HG03442 (cell line): ENCODE measurements around the gene TEX12.
"Not testable (repeated sequence)": the region's sequence is repeated elsewhere in the genome, so short reads cannot be mapped to it uniquely, and the experiment has no call there.

ENCODE experiments used
- ATAC-seq: cut with Tn5 transposase; IDR thresholded peaks from one replicate; pipeline ENCODE4 v1.9.1; 2021; ENCODE audit warnings: mild to moderate bottlenecking, moderate library complexity; ENCODE audit not compliant: unreplicated experiment

Gene TEX12

GRCh38 chr11:112163875-112164685 is 3.1 kb upstream of the TEX12 start, which contains the start of gene IL18:
TSS of gene IL18 (minus strand) at chr11:112164094. CDS start at chr11:112155053, 9,041 bp downstream.
- no peak for ATAC-seq

GRCh38 chr11:112165049-112165448 is 2.1 kb upstream of the TEX12 start:
- ATAC-seq, result no peak

GRCh38 chr11:112166562-112166961 is 610 bp upstream of the TEX12 start:
- ATAC-seq, result no peak

- peak; percentile 89 for ATAC-seq
Measured at GRCh38 chr11:112172362-112172994, 5.3 kb downstream of the TEX12 start.

DNA sequence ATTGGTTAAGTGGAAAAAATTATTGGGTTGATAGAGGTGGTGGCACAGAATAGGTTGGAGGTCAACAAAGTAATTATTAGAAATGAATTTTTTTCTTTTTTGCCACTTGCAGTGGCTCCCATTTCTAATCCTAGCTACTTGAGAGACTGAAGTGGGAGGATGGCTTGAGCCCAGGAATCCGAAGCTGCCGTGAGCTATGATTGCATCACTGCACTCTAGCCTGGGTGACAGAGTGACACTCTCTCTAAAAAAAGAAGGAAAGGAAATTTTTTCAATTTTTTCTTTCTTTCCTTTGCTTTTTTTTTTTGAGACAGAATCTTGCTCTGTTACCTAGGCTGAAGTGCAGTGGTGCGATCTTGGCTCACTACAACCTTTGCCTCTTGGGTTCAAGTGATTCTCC is 6.0 kb downstream of the TEX12 start:
- ATAC-seq, result no peak

- ATAC-seq, result no peak
Measured at GRCh38 chr11:112174789-112175598, 7.8 kb downstream of the TEX12 start, which contains the start of gene BCO2. TSS of gene BCO2 (plus strand) at chr11:112175512. CDS start at chr11:112175602, 90 bp downstream.

GRCh38 chr11:112175599-112175952 is 8.4 kb downstream of the TEX12 start:
- ATAC-seq, result no peak

DNA sequence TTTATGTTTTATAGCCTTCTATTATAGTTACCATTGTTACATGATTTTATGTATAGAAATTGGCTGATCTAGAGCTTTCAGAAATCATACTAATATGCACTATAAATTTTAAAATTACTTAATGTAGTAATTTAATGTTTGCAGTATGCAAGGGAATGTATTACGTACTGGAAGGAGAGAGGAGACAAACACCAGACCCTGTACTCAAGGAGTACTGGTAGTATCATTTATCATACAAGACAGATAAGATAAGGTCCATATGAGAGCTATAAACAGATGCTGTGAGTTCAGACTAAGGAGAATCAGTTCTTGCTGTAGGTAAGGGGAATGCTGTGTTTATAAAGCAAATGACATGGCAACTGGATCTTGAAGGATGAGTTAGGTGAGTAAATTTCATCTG is 8.9 kb downstream of the TEX12 start:
- no peak for ATAC-seq

GRCh38 chr11:112177589-112177988 is 10.4 kb downstream of the TEX12 start:
- no peak for ATAC-seq

DNA sequence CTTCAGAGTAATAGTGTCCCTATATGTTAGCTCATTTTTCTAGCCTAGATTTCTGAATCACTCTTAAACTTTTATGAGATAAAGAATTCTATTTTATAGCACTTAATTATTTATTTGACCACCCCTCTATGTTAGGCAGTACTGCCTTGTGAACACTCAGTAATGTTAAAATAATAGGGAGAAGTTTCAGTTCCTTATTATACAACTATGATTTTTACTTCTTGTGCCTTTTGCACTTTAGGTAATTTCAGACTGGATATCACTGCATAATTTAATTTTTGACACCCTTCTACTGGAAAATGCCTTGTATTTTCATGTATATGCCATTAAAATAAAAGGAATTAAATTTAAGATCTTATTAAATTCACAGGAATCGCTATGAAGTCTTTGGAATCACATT is 11.3 kb downstream of the TEX12 start:
- ATAC-seq, result no peak

DNA sequence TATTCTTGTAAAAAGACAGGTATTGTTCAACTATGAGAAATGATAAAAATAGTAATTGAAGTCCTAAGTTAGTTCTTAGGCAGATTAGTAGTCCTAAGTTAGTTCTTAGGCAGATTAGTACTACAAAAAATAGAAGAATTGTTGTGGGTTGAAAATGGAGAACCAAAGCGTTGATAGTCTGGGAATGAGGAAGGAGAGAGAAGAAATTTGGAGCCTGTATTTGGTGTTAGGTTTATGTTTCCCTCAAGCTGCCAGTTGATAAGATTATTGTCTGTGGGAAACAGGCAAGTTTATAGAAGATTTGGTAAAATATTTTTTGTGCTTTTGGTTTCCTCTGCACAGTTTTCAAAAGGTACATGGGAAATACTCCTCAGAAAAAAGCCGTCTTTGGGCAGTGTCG is 11.8 kb downstream of the TEX12 start:
- ATAC-seq, result no peak

- ATAC-seq, result peak; percentile 72
Measured at GRCh38 chr11:112179601-112180000, 12.4 kb downstream of the TEX12 start.

- ATAC-seq, result no peak
Measured at GRCh38 chr11:112182867-112183266, 15.7 kb downstream of the TEX12 start.

DNA sequence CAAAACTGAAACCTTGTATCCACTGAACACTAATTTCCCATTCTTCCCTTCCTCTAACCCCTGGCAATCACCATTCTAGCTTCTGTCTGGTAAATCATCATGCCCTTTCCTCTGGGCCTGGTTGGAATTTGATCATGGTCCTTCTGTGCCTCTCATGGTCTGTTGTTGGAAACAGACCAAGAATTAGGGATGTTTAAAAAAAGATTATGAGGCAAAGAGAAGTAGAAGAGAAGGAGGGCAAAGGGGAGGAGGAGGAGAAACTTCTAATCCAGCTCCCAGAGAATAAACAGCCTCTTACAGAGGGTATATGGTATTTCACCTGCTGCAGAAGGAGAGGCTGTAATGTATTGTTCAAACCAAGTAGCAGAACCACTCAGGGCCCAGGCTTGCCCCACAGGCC is 18.7 kb downstream of the TEX12 start:
- no peak for ATAC-seq

DNA sequence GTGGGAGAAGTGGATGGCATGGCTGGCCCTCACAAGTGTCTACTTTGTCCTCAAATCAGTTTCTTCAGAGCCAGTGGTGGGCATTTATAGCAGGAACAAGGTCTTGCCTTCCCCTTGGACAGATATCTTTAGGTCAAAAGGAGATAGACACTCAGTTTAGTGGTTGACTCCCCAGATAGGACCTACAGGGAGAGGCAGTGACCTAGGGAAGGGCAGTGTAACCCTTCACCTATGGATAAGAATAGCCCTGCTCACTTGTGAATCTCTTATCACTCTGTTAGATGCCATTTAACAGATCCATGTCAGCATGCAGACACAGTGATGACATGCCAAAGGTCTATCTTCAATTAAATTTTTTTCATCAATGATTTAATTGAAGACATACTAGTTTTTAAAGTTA is 19.1 kb downstream of the TEX12 start:
- ATAC-seq, result no peak

DNA sequence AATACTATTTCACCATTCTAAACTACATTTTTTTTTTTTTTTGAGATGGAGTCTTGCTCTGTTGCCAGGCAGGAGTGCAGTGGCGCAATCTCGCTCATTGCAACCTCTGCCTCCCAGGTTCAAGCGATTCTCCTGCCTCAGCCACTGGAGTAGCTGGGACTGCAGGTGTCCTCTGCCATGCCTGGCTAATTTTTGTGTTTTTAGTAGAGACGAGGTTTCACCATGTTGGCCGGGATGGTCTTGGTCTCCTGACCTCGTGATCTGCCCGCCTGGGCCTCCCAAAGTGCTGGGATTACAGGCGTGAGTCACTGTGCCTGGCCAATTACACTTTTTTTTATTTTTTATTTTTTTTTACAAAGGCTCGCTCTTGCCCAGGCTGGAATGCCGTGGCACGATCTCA is 27.9 kb downstream of the TEX12 start:
- not testable (repeated sequence) for ATAC-seq

GRCh38 chr11:112195951-112196351 is 28.8 kb downstream of the TEX12 start:
- no peak for ATAC-seq

DNA sequence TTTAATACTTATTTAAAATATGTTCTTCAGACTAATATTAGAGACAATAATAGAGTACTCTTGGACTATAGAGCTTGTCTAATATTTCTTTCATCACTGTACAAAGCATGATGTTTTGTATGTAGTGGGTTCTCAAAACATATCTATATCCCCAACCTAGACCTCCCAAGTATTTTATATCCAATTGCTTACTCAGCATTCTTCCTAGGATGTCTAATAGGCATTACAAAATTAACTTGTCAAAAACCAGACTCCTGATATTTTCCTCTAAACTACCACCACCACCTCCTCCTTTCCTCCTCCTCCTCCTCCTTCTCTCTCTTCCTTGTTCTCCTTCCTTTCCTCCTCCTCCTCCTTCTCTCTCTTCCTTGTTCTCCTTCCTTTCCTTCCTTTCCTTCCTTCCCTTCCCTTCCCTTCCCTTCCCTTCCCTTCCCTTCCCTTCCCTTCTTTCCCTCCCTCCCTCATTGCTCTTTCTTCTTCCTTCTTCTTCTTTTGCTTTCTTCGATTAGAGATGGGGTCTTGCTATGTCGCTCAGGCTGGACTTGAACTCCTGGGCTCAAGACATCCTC is 29.4 kb downstream of the TEX12 start:
- ATAC-seq, result no peak

DNA sequence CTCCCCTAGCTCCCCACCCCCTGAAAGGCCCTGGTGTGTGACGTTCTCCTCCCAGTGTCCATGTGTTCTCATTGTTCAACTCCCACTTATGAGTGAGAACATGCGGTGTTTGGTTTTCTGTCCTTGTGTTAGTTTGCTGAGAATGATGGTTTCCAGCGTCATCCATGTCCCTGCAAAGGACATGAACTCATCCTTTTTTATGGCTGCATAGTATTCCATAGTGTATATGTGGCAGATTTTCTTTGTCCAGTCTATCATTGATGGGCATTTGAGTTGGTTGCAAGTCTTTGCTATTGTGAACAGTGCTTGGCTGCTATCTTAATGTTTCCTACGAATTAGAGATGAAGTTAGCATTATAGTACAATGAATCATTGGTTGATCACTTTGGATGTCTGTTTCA is 31.9 kb downstream of the TEX12 start:
- ATAC-seq, result not testable (repeated sequence)

DNA sequence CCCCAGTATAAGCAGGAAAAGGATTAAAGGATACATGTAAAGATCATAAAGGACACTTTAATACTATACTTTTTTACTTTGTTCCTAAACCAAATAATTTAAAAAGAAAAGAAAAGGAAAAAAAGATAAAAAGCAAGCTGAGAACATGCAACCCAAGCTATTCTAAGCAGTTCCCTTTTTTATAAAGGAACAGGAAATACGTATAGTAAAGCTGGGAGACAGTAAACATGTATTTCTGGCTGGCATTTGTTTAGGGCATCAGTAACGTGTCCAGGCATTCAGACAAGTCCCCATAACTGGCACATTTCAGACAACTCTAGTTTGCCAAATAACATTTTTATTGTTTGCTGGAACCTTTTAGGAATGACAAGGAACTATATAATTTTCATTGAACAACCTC is 33.1 kb downstream of the TEX12 start:
- ATAC-seq, result no peak

- ATAC-seq, result no peak
Measured at GRCh38 chr11:112206071-112206470, 38.9 kb downstream of the TEX12 start.
